ENCODE measurements around the gene ADAMTS2. TPM values are rescaled to one million over a fixed set of nuclear protein-coding genes. Genes with fewer than 3 reads are reported as not detected.

Gene ADAMTS2
- total RNA-seq, 2 experiments from 2014 or later = not detected

DNA sequence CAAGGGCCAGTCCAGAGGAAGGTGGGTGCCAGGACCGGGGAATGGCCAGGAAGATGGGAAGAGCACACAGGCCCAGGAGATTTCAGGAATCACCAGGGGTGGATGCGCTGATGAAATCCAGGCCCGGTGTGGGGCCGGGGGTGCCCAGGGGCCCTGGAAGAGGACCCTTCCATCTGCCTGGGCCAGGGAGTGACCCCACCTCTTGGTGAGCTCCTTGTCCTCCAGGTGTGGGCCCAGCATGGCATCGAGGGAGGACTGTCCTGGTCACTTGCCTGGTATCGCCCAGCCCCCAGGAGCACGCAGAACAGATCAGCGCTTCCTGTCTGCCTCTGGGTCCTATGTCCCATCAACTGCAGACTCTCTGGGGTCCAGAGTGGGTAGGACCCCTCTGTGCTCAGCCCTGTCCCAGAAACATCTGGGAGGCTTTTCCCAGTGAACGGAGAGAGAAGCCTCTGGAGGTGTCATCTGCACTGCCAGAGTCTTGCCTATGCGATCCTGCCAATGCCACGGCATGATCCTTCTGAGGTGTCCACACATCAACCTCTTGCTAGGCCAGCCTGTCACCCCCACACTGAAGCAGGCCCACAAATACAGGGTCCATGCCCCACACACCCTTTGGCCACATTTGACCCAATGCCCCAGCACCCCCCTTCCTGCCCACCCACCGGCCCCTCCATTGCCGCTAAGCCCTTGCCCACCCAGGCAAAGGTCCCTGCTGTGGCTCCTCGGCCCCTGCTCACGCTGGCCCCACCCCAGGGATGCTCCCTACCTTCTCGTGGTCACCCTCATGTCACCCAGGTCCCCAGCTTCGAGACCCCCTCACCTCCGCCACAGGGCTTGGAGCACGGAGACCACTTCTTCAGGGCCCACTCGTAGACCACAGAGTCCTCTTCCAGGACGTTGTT lies 217.9 kb downstream of the ADAMTS2 start:
- CTCF ChIA-PET = no interaction called here
- intact Hi-C loops (cut with micrococcal nuclease) = no loop called here
- H3K9me3 Mint-ChIP-seq = no peaks in the 10 kb centered on the region

GRCh38 chr5:179126506-179126991 lies 218.7 kb downstream of the ADAMTS2 start:
- H3K4me1 Mint-ChIP-seq (ENCODE audit: low read depth) = no peaks in the 10 kb centered on the region
- CTCF ChIA-PET = no interaction called here

More for the DNA sequence above, 217.9 kb downstream of the ADAMTS2 start:
- peaks cover 5% of the 10 kb centered on the region for H3K27me3 Mint-ChIP-seq (ENCODE audit: low read depth)
- H3K4me3 Mint-ChIP-seq = no peak overlapping the region
- DNase-seq = no peak
- no peaks in the 10 kb centered on the region for H3K36me3 Mint-ChIP-seq (ENCODE audit: low read depth)
- H3K4me1 Mint-ChIP-seq (ENCODE audit: low read depth) = no peaks in the 10 kb centered on the region
- H3K27ac Mint-ChIP-seq = no peak overlapping the region

GRCh38 chr5:179125789-179126505 lies 219.3 kb downstream of the ADAMTS2 start:
- H3K4me1 Mint-ChIP-seq (ENCODE audit: low read depth) = no peaks in the 10 kb centered on the region
- H3K9me3 Mint-ChIP-seq = no peaks in the 10 kb centered on the region
- H3K36me3 Mint-ChIP-seq (ENCODE audit: low read depth) = no peaks in the 10 kb centered on the region
- peaks cover 5% of the 10 kb centered on the region for H3K27me3 Mint-ChIP-seq (ENCODE audit: low read depth)
- no peak overlapping the region for H3K4me3 Mint-ChIP-seq
- DNase-seq = no peak
- intact Hi-C loops (cut with micrococcal nuclease) = no loop called here
- CTCF ChIA-PET = no interaction called here
- no peak overlapping the region for H3K27ac Mint-ChIP-seq

More at GRCh38 chr5:179126506-179126991, 218.7 kb downstream of the ADAMTS2 start:
- DNase-seq = no peak
- no peak overlapping the region for H3K27ac Mint-ChIP-seq
- peaks cover 5% of the 10 kb centered on the region for H3K27me3 Mint-ChIP-seq (ENCODE audit: low read depth)
- no peaks in the 10 kb centered on the region for H3K9me3 Mint-ChIP-seq
- intact Hi-C loops (cut with micrococcal nuclease) = no loop called here
- no peaks in the 10 kb centered on the region for H3K36me3 Mint-ChIP-seq (ENCODE audit: low read depth)
- H3K4me3 Mint-ChIP-seq = no peak overlapping the region

GRCh38 chr5:179124853-179125788 lies 220.1 kb downstream of the ADAMTS2 start:
- CTCF ChIA-PET = no interaction called here
- DNase-seq = no peak
- Mint-ChIP-seq H3K9me3 (no peaks in the 10 kb centered on the region), H3K36me3 (ENCODE audit: low read depth) (no peaks in the 10 kb centered on the region), H3K27ac (no peak overlapping the region), H3K4me1 (ENCODE audit: low read depth) (no peaks in the 10 kb centered on the region), H3K4me3 (no peak overlapping the region), H3K27me3 (ENCODE audit: low read depth) (peaks cover 5% of the 10 kb centered on the region)
- intact Hi-C loops (cut with micrococcal nuclease) = no loop called here

GRCh38 chr5:179124273-179124852 lies 220.9 kb downstream of the ADAMTS2 start:
- intact Hi-C loops (cut with micrococcal nuclease) = no loop called here
- Mint-ChIP-seq H3K4me1 (ENCODE audit: low read depth) (no peaks in the 10 kb centered on the region), H3K27ac (no peak overlapping the region), H3K9me3 (no peaks in the 10 kb centered on the region), H3K27me3 (ENCODE audit: low read depth) (peaks cover 5% of the 10 kb centered on the region), H3K4me3 (no peak overlapping the region), H3K36me3 (ENCODE audit: low read depth) (no peaks in the 10 kb centered on the region)
- no peak for DNase-seq
- CTCF ChIA-PET = no interaction called here

DNA sequence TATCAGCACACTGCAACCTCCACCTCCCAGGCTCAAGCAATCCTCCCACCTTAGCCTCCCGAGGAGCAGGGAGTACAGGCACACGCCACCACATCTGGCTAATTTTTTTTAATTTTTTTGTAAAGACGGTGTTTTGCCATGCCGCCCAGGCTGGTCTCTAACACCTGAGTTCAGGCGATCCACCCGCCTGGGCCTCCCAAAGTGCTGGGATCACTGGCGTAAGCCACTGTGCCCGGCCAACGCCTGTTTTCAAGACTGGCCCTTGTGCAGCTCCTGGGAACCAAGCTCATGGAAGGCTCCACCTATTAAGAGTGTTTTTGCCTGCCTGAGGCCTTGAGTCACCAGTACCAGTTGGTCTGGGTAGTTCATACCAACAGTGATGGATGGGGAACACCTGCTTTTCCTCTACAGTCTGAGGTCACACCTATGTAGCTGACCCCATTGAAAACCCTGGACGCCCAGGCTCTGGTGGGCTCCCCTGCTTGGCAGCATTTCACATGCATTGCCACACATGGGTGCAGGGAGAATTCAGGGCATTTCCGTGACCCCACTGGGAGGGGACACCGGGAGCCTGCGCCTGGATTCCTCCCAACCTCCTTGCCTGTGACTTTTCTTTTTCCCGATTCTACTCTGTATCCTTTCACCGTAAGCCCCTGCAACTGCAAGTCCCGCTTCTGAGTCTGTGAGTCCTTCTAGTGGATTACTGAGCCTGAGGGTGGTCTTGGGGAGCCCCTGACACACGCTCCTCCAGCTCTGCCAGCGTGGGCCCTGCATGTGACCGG lies 221.6 kb downstream of the ADAMTS2 start:
- H3K4me3 Mint-ChIP-seq = no peak overlapping the region
- H3K4me1 Mint-ChIP-seq (ENCODE audit: low read depth) = no peaks in the 10 kb centered on the region
- no peak for DNase-seq
- H3K9me3 Mint-ChIP-seq = no peaks in the 10 kb centered on the region
- peaks cover 4% of the 10 kb centered on the region for H3K27me3 Mint-ChIP-seq (ENCODE audit: low read depth)
- CTCF ChIA-PET = no interaction called here
- intact Hi-C loops (cut with micrococcal nuclease) = no loop called here
- H3K36me3 Mint-ChIP-seq (ENCODE audit: low read depth) = no peaks in the 10 kb centered on the region
- no peak overlapping the region for H3K27ac Mint-ChIP-seq

- H3K4me1 Mint-ChIP-seq (ENCODE audit: low read depth) = no peaks in the 10 kb centered on the region
- CTCF ChIA-PET = no interaction called here
- H3K9me3 Mint-ChIP-seq = no peaks in the 10 kb centered on the region
- no peak overlapping the region for H3K27ac Mint-ChIP-seq
- H3K4me3 Mint-ChIP-seq = no peak overlapping the region
- intact Hi-C loops (cut with micrococcal nuclease) = no loop called here
- H3K27me3 Mint-ChIP-seq (ENCODE audit: low read depth) = peaks cover 3% of the 10 kb centered on the region
- DNase-seq = no peak
- H3K36me3 Mint-ChIP-seq (ENCODE audit: low read depth) = no peaks in the 10 kb centered on the region
Measured at GRCh38 chr5:179123109-179123426, 222.2 kb downstream of the ADAMTS2 start.

- Mint-ChIP-seq H3K36me3 (ENCODE audit: low read depth) (no peaks in the 10 kb centered on the region), H3K4me1 (ENCODE audit: low read depth) (no peaks in the 10 kb centered on the region), H3K27ac (no peak overlapping the region), H3K9me3 (no peaks in the 10 kb centered on the region), H3K27me3 (ENCODE audit: low read depth) (no peaks in the 10 kb centered on the region), H3K4me3 (no peak overlapping the region)
- no peak for DNase-seq
- intact Hi-C loops (cut with micrococcal nuclease) = no loop called here
- CTCF ChIA-PET = no interaction called here
Measured at GRCh38 chr5:179122411-179123108, 222.7 kb downstream of the ADAMTS2 start.

DNA sequence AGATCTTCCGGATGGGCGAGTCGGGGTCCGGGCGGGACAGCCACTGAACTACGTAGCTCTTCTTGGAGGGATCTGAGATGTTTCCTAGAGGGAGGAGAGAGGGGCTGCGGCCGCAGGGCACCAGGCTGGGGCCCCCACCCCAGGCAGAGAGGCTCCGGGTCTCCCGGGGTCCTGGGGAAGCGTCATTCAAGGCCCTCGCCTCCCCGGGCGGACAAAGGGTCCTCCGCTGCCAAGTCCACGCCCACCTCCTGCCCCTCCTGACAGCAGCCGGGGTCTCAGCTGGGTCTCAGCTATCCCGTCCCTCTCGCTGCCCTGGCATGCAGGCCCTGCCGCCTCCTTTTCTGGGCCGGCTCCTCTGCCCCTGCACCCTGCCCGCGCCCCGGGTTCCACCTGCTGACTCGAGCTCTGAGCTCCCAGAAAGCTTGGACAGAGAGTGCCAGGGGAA lies 223.6 kb downstream of the ADAMTS2 start:
- intact Hi-C loops (cut with micrococcal nuclease) = no loop called here
- H3K27me3 Mint-ChIP-seq (ENCODE audit: low read depth) = no peaks in the 10 kb centered on the region
- CTCF ChIA-PET = no interaction called here
- H3K36me3 Mint-ChIP-seq (ENCODE audit: low read depth) = no peaks in the 10 kb centered on the region
- no peaks in the 10 kb centered on the region for H3K9me3 Mint-ChIP-seq
- H3K4me3 Mint-ChIP-seq = no peak overlapping the region
- no peak for DNase-seq
- H3K27ac Mint-ChIP-seq = no peak overlapping the region
- no peaks in the 10 kb centered on the region for H3K4me1 Mint-ChIP-seq (ENCODE audit: low read depth)

DNA sequence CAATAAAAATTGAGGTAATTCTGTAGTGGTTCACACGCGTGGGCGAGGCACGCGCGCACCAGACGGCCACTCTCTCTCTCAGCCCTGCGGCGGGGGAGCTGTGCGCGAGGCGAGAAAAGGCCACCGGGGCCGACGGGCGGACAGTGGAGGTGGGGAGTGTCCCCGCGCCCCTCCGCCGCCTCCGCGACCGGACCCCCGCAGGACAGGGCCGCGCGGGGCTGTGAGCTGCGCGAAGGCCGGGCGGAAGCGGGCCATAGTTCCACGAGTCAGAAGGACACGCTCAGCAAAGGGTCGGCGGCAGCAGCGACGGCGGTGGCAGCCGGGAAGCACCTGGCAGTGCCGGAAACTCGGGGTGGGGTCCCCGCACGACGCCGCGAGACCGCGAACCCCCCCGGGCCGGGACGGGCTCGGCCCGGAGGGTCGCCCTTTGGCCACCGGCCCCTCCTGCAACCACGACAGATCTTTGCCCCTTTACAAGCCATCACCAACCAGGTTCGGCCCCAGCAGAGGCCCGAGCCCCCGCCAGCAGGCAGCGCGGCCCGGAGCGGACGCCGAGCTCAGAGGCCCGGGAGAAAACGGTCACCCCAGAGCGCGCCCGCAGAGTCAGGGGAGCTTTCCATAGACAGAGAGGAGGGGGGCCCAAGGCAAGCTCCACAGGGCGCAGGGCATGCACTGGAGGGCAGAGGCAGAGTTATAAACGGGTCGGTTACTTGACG lies 224.2 kb downstream of the ADAMTS2 start:
- Mint-ChIP-seq H3K36me3 (ENCODE audit: low read depth) (no peaks in the 10 kb centered on the region), H3K9me3 (peaks cover 2% of the 10 kb centered on the region), H3K27me3 (ENCODE audit: low read depth) (no peaks in the 10 kb centered on the region), H3K4me3 (no peak overlapping the region), H3K4me1 (ENCODE audit: low read depth) (no peaks in the 10 kb centered on the region), H3K27ac (no peak overlapping the region)
- intact Hi-C loops (cut with micrococcal nuclease) = no loop called here
- DNase-seq = no peak
- CTCF ChIA-PET = no interaction called here

Data from activated naive CD4-positive, alpha-beta T cell treated with anti-CD3 and anti-CD28 coated beads for 36 hours (primary cell).